GM21717 (cell line): ENCODE measurements around the gene SGK2.

ENCODE experiments used
- ATAC-seq: cut with Tn5 transposase; IDR thresholded peaks from one replicate; pipeline ENCODE4 v1.9.1; 2021; ENCODE audit warnings: mild to moderate bottlenecking, moderate library complexity; ENCODE audit not compliant: unreplicated experiment

Gene SGK2

GRCh38 chr20:43559147-43559987 is 540 bp downstream of the SGK2 start:
- no peak for ATAC-seq

DNA sequence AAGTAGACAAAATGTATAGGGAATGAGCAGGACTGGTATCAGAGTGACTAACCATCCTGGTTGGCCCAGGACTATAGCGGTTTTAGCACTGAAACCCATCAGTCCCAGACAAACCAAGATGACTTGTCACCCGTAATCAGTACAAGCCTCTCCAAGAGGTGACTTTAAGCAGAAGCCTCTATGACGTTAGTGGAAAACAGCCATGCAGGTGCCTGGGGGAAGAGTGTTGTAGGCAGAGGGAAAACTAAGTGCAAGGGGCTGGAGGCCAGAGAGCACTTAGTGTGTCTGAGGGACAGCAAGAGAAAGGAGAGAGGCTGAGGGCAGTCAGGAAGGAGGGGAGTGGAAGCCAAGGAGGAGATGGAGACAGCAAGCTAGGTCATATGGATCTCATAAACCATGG is 2.1 kb downstream of the SGK2 start:
- ATAC-seq: no peak

GRCh38 chr20:43563429-43563828 is 4.6 kb downstream of the SGK2 start:
- no peak for ATAC-seq

- ATAC-seq: no peak
These were observed 5.2 kb downstream of the SGK2 start for GRCh38 chr20:43563991-43564390.

- no peak for ATAC-seq
These were observed 5.6 kb downstream of the SGK2 start for GRCh38 chr20:43564455-43564854.

DNA sequence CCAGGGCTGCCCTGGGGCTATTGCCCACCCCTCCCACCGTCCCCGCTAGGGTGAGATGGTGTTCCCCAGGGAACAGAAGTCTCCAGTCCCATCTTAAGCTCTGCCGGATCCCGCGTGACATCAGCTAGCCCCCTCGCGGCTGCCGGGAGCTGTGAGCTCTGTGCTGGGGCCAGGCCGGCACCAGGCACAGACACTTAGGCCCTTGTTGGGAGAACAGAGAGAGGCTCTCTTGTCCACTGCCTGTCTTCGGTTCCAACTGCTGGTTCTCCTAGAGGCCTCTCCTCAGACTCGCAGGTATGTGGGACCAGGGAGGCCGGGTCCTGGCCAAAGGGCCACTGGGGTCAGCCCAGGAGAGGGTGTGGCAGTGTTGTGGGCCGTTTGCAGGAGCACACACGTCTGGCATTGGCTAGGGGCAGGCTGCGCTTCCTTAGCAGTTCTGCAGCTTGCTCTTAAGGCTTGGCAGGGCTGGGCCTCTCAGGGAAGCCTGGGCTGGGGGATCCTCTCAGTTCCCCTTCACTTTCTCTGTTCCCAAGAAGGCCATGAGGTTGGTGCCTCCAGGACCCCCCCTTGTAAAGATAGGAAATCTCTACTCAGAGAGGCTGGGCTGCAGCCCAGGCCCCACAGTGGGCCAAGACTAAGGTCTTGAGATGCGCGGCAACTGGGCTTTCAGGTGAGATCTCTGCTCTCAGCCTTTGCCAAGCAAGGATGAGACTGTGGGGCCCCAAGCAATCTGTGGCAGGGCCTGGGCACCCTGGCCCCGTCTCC is 6.3 kb downstream of the SGK2 start:
- ATAC-seq: no peak

GRCh38 chr20:43565758-43566104 is 6.9 kb downstream of the SGK2 start:
- ATAC-seq: no peak

GRCh38 chr20:43567477-43567876 is 8.7 kb downstream of the SGK2 start:
- ATAC-seq: no peak

- no peak for ATAC-seq
These were observed 9.9 kb downstream of the SGK2 start for GRCh38 chr20:43568706-43569105.

- ATAC-seq: no peak
These were observed 10.5 kb downstream of the SGK2 start for GRCh38 chr20:43569282-43569681.

DNA sequence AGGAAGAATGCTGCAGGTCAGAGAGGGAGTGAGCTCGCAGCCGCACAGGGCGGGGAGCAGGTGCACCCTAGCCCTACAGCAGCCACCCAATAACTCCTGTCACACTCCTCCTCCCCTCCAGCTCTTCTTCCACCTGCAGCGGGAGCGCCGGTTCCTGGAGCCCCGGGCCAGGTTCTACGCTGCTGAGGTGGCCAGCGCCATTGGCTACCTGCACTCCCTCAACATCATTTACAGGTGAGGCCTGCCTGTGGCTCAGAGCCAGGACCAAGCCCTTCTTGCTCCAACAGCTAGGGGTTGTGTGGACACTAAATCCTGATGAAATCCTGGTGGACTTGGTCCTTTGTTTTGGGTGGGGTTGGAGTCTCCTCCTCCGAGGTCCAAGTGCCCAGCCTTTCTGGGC is 11.7 kb downstream of the SGK2 start:
- ATAC-seq: no peak

- no peak for ATAC-seq
These were observed 12.5 kb downstream of the SGK2 start for GRCh38 chr20:43571310-43571709.

- no peak for ATAC-seq
These were observed 12.9 kb downstream of the SGK2 start for GRCh38 chr20:43571771-43572170.

DNA sequence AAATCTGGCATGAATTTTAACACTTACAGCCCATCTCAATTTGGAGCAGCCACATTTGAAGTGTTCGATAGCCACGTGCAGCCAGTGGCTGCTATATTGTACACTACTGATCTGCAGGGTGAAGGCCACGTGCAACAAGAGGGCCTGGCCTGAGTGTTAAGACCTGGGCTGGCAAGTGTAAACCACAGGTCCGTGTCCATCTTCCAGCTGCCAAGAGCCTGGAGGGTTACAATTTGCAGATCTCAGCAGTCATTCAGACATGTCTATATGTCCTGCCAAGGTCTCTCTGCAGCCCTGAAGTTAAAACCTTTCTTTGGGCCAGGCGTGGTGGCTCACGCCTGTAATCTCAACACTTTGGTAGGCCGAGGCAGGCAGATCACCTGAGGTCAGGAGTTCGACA is 14.1 kb downstream of the SGK2 start:
- ATAC-seq: no peak

DNA sequence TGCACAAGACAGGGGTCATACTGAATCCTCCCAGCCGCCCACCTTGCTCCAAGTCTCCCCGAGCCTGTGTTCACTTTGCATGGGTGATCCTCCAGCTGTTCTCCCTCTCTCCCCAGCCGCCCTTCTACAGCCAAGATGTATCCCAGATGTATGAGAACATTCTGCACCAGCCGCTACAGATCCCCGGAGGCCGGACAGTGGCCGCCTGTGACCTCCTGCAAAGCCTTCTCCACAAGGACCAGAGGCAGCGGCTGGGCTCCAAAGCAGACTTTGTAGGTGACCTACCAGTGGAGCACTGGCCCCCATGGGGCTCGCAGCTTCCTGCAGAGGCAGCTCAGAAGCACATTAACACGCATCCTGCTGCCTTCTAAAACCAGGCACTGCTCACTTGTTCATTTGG is 17.3 kb downstream of the SGK2 start:
- ATAC-seq: no peak

- ATAC-seq: no peak
These were observed 21.3 kb downstream of the SGK2 start for GRCh38 chr20:43579861-43580793.

DNA sequence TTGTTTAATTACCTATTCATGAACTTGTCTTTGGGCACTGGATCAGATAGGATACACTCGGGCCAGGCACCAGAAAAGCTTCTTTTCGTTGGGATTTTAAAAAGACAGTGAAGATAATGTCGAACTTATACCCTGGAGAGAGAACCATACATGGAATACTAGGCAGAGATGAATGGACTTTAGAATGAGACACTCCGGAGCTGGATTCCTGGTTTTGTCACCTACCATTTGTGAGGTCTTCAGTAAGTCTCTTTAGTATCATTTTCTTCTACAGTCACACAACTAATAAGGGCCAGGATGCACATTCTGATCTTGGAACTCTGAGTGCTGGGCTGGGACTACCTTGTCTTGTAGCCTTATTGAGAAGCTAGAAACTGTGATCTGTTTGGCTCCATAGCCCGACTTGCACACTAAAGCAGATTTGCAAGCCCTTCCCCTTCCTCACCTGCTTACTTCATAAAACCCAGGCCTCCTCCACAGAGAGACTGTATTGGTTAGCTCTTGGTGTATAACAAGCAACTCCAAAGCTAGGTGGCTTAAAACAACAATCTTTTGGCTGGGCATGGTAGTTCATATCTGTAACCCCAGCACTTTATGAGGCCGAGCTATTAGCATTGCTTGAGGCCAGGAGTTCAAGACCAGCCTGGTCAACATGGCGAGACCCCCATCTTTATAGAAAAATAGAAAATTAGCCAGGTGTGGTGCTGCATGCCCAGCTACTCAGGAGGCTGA is 24.5 kb downstream of the SGK2 start:
- ATAC-seq: no peak

GRCh38 chr20:43583982-43584432 is 25.2 kb downstream of the SGK2 start:
- ATAC-seq: no peak

GRCh38 chr20:43584448-43585136 is 25.8 kb downstream of the SGK2 start:
- no peak for ATAC-seq

DNA sequence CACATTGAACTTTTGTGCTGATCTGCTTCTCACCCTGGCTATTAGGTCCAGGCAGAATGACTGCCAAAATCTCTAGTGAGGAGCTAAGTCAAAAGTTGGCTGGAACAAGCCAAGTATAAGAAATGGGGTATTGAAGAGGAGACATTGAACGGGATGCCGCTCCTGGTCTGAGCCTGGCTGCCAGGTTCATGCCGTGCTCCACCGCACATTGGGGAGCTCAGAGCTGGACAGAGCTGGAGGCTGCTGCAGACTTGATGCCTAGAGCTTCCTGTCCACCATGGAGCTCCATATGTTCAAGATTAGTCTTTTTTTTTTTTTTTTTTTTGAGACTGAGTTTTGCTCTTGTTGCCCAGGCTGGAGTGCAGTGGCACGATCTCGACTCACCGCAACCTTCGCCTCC is 27.8 kb downstream of the SGK2 start:
- ATAC-seq: no peak
